ENCODE measurements around the gene TRABD.

DNA sequence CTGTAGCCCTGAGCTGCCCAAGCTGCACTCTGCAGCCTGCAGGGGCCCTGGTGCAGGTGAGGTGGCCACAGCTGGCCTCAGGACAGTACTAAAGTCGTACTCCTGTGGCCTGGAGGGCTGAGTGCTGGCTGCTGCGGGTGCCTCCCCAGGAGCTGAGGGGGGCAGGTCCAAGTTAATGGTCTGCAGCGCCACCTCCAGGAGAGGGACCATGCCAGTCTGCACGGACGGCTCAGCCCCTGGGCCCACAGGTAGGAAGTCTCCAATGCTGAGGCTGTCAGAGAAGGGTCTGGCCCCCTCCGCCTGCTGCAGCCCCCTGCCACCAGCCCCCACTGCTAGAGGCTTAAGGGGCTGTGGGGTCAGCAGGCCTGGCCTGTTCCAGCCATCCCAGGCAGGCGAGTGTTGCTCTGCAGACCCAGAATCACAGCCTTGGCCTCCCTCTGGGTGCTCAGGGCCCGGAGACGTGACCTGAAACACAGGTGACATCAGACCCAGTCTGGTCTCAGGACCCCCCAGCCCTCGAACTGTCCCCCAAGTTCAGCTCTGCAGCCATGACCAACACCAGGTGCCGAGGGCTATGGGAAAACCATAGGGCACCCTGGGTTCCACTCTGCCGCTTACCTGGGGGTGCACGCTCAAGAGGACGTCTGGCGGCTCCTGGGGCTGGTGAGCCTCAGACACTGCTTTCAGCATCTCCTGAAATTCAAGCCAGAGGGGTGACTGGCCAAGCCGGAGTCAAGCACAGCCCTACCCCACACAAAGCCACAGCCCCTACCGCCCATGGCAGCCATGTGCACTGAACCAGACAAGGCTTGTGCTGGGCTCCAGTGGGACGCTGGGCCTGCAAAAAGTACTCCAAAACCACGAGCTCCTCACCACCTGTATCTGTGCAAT, 35.9 kb downstream of the TRABD start:
- TF ChIP-seq POLR2AphosphoS5 (IDR thresholded peaks at IDR 0.05; ENCODE audit: low read depth, low read length): no peak
- TF ChIP-seq POLR2A (IDR thresholded peaks at IDR 0.05; ENCODE audit: low read depth, low read length): no peak
- no peak for TF ChIP-seq TAF1 (IDR thresholded peaks at IDR 0.05; ENCODE audit: borderline replicate concordance, low read depth, low read length)
